ENCODE measurements around the gene ADAD1. TPM values are rescaled to one million over a fixed set of nuclear protein-coding genes. Genes with fewer than 3 reads are reported as not detected.

ADAD1 gene
- total RNA-seq (2022; extraction: Qiagen RNA extraction; ENCODE audit: low read depth) = not detected in 5 replicates

DNA sequence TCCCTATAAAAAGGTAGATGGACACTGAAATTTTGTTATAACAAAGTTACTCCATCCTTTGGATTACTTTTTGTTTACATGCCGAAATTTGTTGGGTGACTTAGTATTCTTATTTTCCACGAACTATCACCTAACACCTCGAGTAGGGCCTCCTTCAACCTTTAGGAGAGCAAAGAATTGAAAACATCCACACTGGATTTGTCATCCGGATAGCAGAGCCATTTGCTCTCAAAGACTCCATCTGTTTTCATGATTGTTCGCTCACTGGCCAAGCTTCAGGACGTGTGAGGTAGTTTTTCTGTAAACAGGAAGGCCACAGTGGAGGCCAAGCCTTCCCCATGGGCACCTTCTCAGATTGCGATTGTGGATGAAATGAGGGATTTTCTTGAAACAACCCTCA is at the start of gene ADAD1:
ADAD1 (plus strand) TSS at position 301 of the 400 bp plus-strand sequence. CDS start 1,059 bp downstream, outside the sequence.

DNA sequence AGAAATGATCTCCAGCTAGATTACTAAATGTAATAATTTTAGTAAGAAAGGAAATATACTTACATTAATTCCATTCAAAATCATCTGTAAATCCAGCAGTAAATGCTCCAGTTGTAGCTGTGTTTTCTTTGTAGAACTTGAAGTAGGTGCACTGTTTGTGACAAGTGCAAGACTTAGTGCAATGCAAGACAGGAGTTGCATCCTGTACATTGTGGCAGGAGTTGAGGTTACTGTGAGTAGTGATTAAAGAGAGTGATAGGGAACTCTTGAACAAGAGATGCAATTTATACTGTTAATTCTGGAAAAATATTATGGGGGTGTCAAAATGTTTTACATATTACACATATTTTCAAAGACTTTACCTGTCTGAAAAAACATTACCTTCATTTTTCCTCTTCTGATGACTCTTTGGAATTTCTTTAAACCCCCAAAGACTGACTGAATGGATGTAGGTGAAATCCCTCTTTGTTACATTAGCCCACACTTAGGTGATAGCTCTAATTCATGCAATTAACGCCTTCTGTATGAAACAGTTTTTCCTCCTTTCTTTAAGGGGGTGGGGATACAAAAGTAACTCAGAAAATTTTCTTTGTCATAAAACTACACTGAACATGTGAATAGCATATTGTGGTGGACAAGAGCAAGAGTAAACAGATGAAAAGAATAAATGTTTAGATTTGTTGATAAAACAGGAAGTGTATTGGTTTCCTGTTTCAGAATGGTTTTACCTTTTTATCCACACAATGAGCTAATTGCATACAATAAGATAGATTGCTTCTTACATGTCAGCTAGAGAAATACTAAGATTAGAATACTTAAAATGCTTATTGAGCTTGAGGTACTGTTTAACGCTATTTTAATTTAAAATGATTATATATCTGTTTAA is 77.7 kb downstream of the ADAD1 start, which contains the start of gene IL2:
IL2 (minus strand) TSS at position 495 of the 886 bp plus-strand sequence; CDS start at position 210, 285 bp downstream.

Other genes with a start within 250 kb of the ADAD1 start
- 6.4 to 8.9 TPM (median 8.4 TPM) in 5 replicates for gene BLTP1, start 226.7 kb upstream of the ADAD1 start, total RNA-seq (2022; extraction: Qiagen RNA extraction; ENCODE audit: low read depth)
- not detected in 5 replicates for gene IL2, start 77.7 kb downstream of the ADAD1 start, total RNA-seq (2022; extraction: Qiagen RNA extraction; ENCODE audit: low read depth)
- gene IL21, start 242.1 kb downstream of the ADAD1 start, total RNA-seq (2022; extraction: Qiagen RNA extraction; ENCODE audit: low read depth) = not detected in 5 replicates